Limb (tissue), 2 donors: ENCODE measurements around the gene GRK1.

Source experiments
- DNase-seq, 2 donors: peaks; one replicate each; pipeline ENCODE4 v3.0.0-alpha.2; 2016; ENCODE audit errors: extremely low spot score in 2 of 2

The GRK1 gene

GRCh38 chr13:113775451-113776145 lies 108.6 kb downstream of the GRK1 start:
- no peak for DNase-seq

- DNase-seq: no peak
Observed at GRCh38 chr13:113776231-113777125, 109.5 kb downstream of the GRK1 start.

GRCh38 chr13:113777311-113778260 lies 110.6 kb downstream of the GRK1 start:
- peak in 1 of 2 donors; percentile 71 for DNase-seq

GRCh38 chr13:113781571-113781970 lies 114.6 kb downstream of the GRK1 start:
- DNase-seq: no peak

GRCh38 chr13:113782472-113782871 lies 115.5 kb downstream of the GRK1 start:
- DNase-seq: peak in 1 of 2 donors; percentile 13

- DNase-seq: no peak
Observed at GRCh38 chr13:113783200-113783881, 116.3 kb downstream of the GRK1 start.

- DNase-seq: no peak
Observed at GRCh38 chr13:113783966-113784644, 117.1 kb downstream of the GRK1 start.

GRCh38 chr13:113784645-113785024 lies 117.6 kb downstream of the GRK1 start:
- DNase-seq: no peak

- DNase-seq: no peak
Observed at GRCh38 chr13:113785051-113786010, 118.3 kb downstream of the GRK1 start.

- no peak for DNase-seq
Observed at GRCh38 chr13:113786262-113786841, 119.3 kb downstream of the GRK1 start.
